GM12878 (cell line): ENCODE results near the gene GPRASP3. TPM values are rescaled to one million over a fixed set of nuclear protein-coding genes. Genes with fewer than 3 reads are reported as not detected.
"Not testable (repeated sequence)": the region's sequence is repeated elsewhere in the genome, so short reads cannot be mapped to it uniquely, and the experiment has no call there.

Source experiments
- ATAC-seq: fragments of 200-7000 bp; cut with Tn5 transposase; 3 replicates; pipeline ENCODE4 v1.9.1; 2020; ENCODE audit warnings: mild to moderate bottlenecking, moderate library complexity
- BruUV-seq: library from RNA; stranded (reverse); fragments of 400-500 nt; replicated peaks from 2 replicates; lab custom pipeline; 2021; lab: Mats Ljungman, UMichigan
- CTCF ChIA-PET: fragments of 300-600 bp; sonication (Branson Sonifier 250); formaldehyde crosslinking; extraction: SDS; loops from one replicate; lab custom pipeline; 2021; ENCODE audit warnings: inconsistent platforms; lab: Yijun Ruan, JAX
- POLR2A ChIA-PET: fragments of 350-600 bp; formaldehyde crosslinking; extraction: SDS; loops from one replicate; lab custom pipeline; 2021; ENCODE audit warnings: inconsistent platforms; lab: Charles Lee
- RAD21 ChIA-PET: fragments of 300-600 bp; sonication (Branson Sonifier 250); formaldehyde crosslinking; loops from one replicate; lab custom pipeline; 2023; ENCODE audit warnings: antibody characterized with exemption; ENCODE audit not compliant: unreplicated experiment; lab: Charles Lee
- SMC1A ChIA-PET: fragments of 300-600 bp; sonication (Branson Sonifier 250); formaldehyde crosslinking; loops from one replicate; lab custom pipeline; 2023; ENCODE audit not compliant: unreplicated experiment, uncharacterized antibody; lab: Charles Lee
- DNase-seq: peaks from one replicate; pipeline ENCODE4 v3.0.0-alpha.2; 2011; ENCODE audit warnings: low read depth, low spot score
- FAIRE-seq: peaks from 3 replicates; lab custom pipeline; 2011; peaks lifted over from hg19 to GRCh38; lab: Jason Lieb, UNC
- H2AFZ ChIP-seq: 2 replicates; pipeline ENCODE4 v1.6.0; 2011; ENCODE audit warnings: low read depth, low read length, control low read depth; ENCODE audit not compliant: control insufficient read depth
- H3K27ac ChIP-seq: 2 replicates; pipeline ENCODE4 v1.5.1; 2011; ENCODE audit warnings: control low read depth; ENCODE audit not compliant: control insufficient read depth, insufficient read depth
- H3K27me3 ChIP-seq, 2 experiments: replicated peaks in 1 of 2; 2 replicates each; pipeline versions ENCODE4 v1.6.0 to v1.6.1; 2011; ENCODE audit warnings: low read length in 1 of 2; ENCODE audit not compliant: control insufficient read depth in 2 of 2, insufficient read depth in 2 of 2
- H3K36me3 ChIP-seq, 2 experiments: 2 replicates each; pipeline ENCODE4 v1.5.1; 2011; ENCODE audit warnings: low read length in 1 of 2; ENCODE audit not compliant: control insufficient read depth in 2 of 2, insufficient read depth in 2 of 2
- H3K4me1 ChIP-seq: 2 replicates; pipeline ENCODE4 v1.6.1; 2011; ENCODE audit warnings: mild to moderate bottlenecking, low read length, moderate library complexity, mixed read lengths; ENCODE audit not compliant: control insufficient read depth, insufficient read depth
- H3K4me2 ChIP-seq: 2 replicates; pipeline ENCODE4 v1.6.0; 2011; ENCODE audit warnings: control low read depth; ENCODE audit not compliant: control insufficient read depth, insufficient read depth
- H3K4me3 ChIP-seq: fragments of 200-600 bp; sonication (generic); 2 replicates; pipeline ENCODE4 v1.5.1; 2016
- H3K79me2 ChIP-seq: 2 replicates; pipeline ENCODE4 v1.6.0; 2011; ENCODE audit warnings: low read length; ENCODE audit not compliant: control insufficient read depth, insufficient read depth
- H3K9ac ChIP-seq: 2 replicates; pipeline ENCODE4 v1.8.0; 2011; ENCODE audit warnings: low read length, control low read depth, mixed read lengths; ENCODE audit not compliant: control insufficient read depth, insufficient read depth
- H3K9me3 ChIP-seq: replicated peaks from 3 replicates; pipeline ENCODE4 v1.5.1; 2011; ENCODE audit warnings: mild to moderate bottlenecking, low read length; ENCODE audit not compliant: control insufficient read depth, insufficient read depth
- H4K20me1 ChIP-seq: 2 replicates; pipeline ENCODE4 v1.6.0; 2011; ENCODE audit not compliant: control insufficient read depth, insufficient read depth
- CBFB ChIP-seq: IDR thresholded peaks from 2 replicates; pipeline ENCODE4 v1.6.1; 2016; ENCODE audit warnings: antibody characterized with exemption, low read depth
- SUZ12 ChIP-seq: fragments of 200-600 bp; sonication (generic); IDR thresholded peaks from one replicate; pipeline ENCODE4 v1.6.1; 2018; ENCODE audit warnings: antibody characterized with exemption, mild to moderate bottlenecking; ENCODE audit not compliant: unreplicated experiment
- ZBTB40 ChIP-seq: fragments of 450-650 bp; IDR thresholded peaks from 2 replicates; pipeline ENCODE4 v1.6.1; 2016; ENCODE audit warnings: mild to moderate bottlenecking, moderate library complexity, borderline replicate concordance
- ZNF274 ChIP-seq: IDR thresholded peaks from one replicate; pipeline ENCODE4 v1.8.0; 2011; ENCODE audit not compliant: insufficient read length, insufficient read depth
- ZNF687 ChIP-seq: fragments of 450-650 bp; IDR thresholded peaks from 2 replicates; pipeline ENCODE4 v1.6.1; 2017; ENCODE audit warnings: mild to moderate bottlenecking, moderate library complexity
- WGBS: methylation state at CpG from one replicate; pipeline ENCODE4 v1.1.6; 2016; ENCODE audit warnings: low lambda C conversion rate; ENCODE audit not compliant: insufficient replicate concordance, insufficient coverage; ENCODE audit errors: missing lambda C conversion rate; 5-methylcytosine and 5-hydroxymethylcytosine counted together
- in situ Hi-C: fragments of 300-500 bp; cut with MboI; formaldehyde crosslinking; loops from 9 replicates; pipeline ENCODE4 v1.14.3; 2018; ENCODE audit warnings: mixed read lengths
- intact Hi-C: fragments of 100-400 bp; cut with micrococcal nuclease; formaldehyde crosslinking; loops from one replicate; pipeline ENCODE4 v1.14.2; 2022; ENCODE audit not compliant: unreplicated experiment
- polyA plus RNA-seq, 11 experiments: library from polyadenylated mRNA; depleted of rRNA in 4 of 11; unstranded in 6 of 11; stranded (reverse) in 5 of 11; fragments of >200 nt; fragmentation: Nextera tagmentation in 4 of 11; fragmentation: Illumina TruSeq in 1 of 11; extraction: Ambion mirVana in 4 of 11; extraction: Trizol in 1 of 11; gene quantifications; 1 replicate in 1 of 11; 2 replicates in 10 of 11; pipeline versions ENCODE4 v1.2.1 to v1.2.3, GENCODE V29; 2011 to 2016; ENCODE audit warnings: inconsistent platforms in 2 of 11, missing spikeins in 2 of 11, low read depth in 1 of 11
- total RNA-seq, 4 experiments: library from RNA; depleted of rRNA in 3 of 4; stranded (reverse); fragments of >200 nt in 3 of 4; fragmentation: Illumina TruSeq in 1 of 4; extraction: Trizol in 1 of 4; gene quantifications; 2 replicates each; pipeline versions ENCODE4 v1.2.1 to v1.2.3, GENCODE V29; 2013 to 2021

The GPRASP3 gene
- total and polyA plus RNA-seq, 10 of the 15 experiments (the other 5 are each of a cell fraction or from before 2014, with no cell fraction given), result 0.09 to 0.30 (median 0.14) TPM

- TF ChIP-seq ZNF687, result no peak
- no peak for TF ChIP-seq SUZ12
Observed at GRCh38 chrX:102714994-102715393, 5.5 kb upstream of the GPRASP3 start (continued).

GRCh38 chrX:102715967-102716366, 4.6 kb upstream of the GPRASP3 start:
- FAIRE-seq (no peak), ATAC-seq (no peak), DNase-seq (no peak)
- H3K27me3 ChIP-seq, result no peaks in the 10 kb centered on the region
- H3K27ac ChIP-seq, result no peak overlapping the region
- WGBS, result 76% methylated on average over 5 of the region's 5 CpGs
- H3K36me3 ChIP-seq, result no peaks in the 10 kb centered on the region
- H3K4me1 ChIP-seq, result no peaks in the 10 kb centered on the region
- no peaks in the 10 kb centered on the region for H4K20me1 ChIP-seq
- intact Hi-C loops (no loop called here), in situ Hi-C loops (no loop called here)
- H3K4me2 ChIP-seq, result no peak overlapping the region
- ChIA-PET RAD21 (no interaction called here), CTCF (no interaction called here), SMC1A (no interaction called here), POLR2A (no interaction called here)
- H3K4me3 ChIP-seq, result no peak overlapping the region
- H3K9me3 ChIP-seq, result no peaks in the 10 kb centered on the region
- BruUV-seq, result no TSS peak
- H2AFZ ChIP-seq, result no peak overlapping the region
- H3K9ac ChIP-seq, result no peak overlapping the region
- no peaks in the 10 kb centered on the region for H3K79me2 ChIP-seq
- TF ChIP-seq ZNF274 (no peak), ZBTB40 (no peak), CBFB (no peak)

GRCh38 chrX:102721169-102721506, 595 bp downstream of the GPRASP3 start:
- H3K4me2 ChIP-seq, H2AFZ ChIP-seq, H4K20me1 ChIP-seq, ATAC-seq, RAD21 ChIA-PET, H3K27me3 ChIP-seq, FAIRE-seq, SMC1A ChIA-PET, H3K79me2 ChIP-seq, H3K27ac ChIP-seq, H3K9me3 ChIP-seq, H3K36me3 ChIP-seq, H3K9ac ChIP-seq, intact Hi-C loops, in situ Hi-C loops, H3K4me3 ChIP-seq, H3K4me1 ChIP-seq, DNase-seq, CTCF ChIA-PET, BruUV-seq, POLR2A ChIA-PET: not testable (repeated sequence)
- 49% methylated on average over 7 of the region's 7 CpGs for WGBS
